HG03103 (cell line): Measurements from ENCODE around the gene CTNNA3.

Source experiments
- ATAC-seq: cut with Tn5 transposase; IDR thresholded peaks from one replicate; pipeline ENCODE4 v1.9.1; 2021; ENCODE audit warnings: low read depth; ENCODE audit not compliant: unreplicated experiment

The CTNNA3 gene

GRCh38 chr10:66521506-66521905 is 1174.5 kb downstream of the CTNNA3 start:
- no peak for ATAC-seq

GRCh38 chr10:66519616-66520015 is 1176.4 kb downstream of the CTNNA3 start:
- no peak for ATAC-seq

GRCh38 chr10:66514666-66515065 is 1181.3 kb downstream of the CTNNA3 start:
- ATAC-seq = no peak

GRCh38 chr10:66513504-66513903 is 1182.5 kb downstream of the CTNNA3 start:
- ATAC-seq = no peak

GRCh38 chr10:66505003-66505657 is 1190.9 kb downstream of the CTNNA3 start:
- ATAC-seq = no peak

- no peak for ATAC-seq
These were observed 1194.6 kb downstream of the CTNNA3 start for GRCh38 chr10:66501356-66501755.

- ATAC-seq = no peak
These were observed 1212.0 kb downstream of the CTNNA3 start for GRCh38 chr10:66483966-66484365.

GRCh38 chr10:66472156-66472555 is 1223.8 kb downstream of the CTNNA3 start:
- no peak for ATAC-seq

GRCh38 chr10:66467042-66467441 is 1229.0 kb downstream of the CTNNA3 start:
- ATAC-seq = no peak

GRCh38 chr10:66466622-66467021 is 1229.4 kb downstream of the CTNNA3 start:
- no peak for ATAC-seq

GRCh38 chr10:66463611-66464010 is 1232.4 kb downstream of the CTNNA3 start:
- no peak for ATAC-seq

- no peak for ATAC-seq
These were observed 1238.4 kb downstream of the CTNNA3 start for GRCh38 chr10:66457629-66458028.

- no peak for ATAC-seq
These were observed 1240.7 kb downstream of the CTNNA3 start for GRCh38 chr10:66455304-66455703.

- ATAC-seq = no peak
These were observed 1255.4 kb downstream of the CTNNA3 start for GRCh38 chr10:66440568-66440967.

- no peak for ATAC-seq
These were observed 1281.1 kb downstream of the CTNNA3 start for GRCh38 chr10:66414943-66415342.

- no peak for ATAC-seq
These were observed 1290.4 kb downstream of the CTNNA3 start for GRCh38 chr10:66405566-66405965.

GRCh38 chr10:66398669-66399068 is 1297.3 kb downstream of the CTNNA3 start:
- ATAC-seq = no peak

GRCh38 chr10:66394342-66395063 is 1301.5 kb downstream of the CTNNA3 start:
- ATAC-seq = no peak

GRCh38 chr10:66390926-66391325 is 1305.1 kb downstream of the CTNNA3 start:
- no peak for ATAC-seq

GRCh38 chr10:66381045-66381444 is 1315.0 kb downstream of the CTNNA3 start:
- ATAC-seq = no peak

- no peak for ATAC-seq
These were observed 1317.7 kb downstream of the CTNNA3 start for GRCh38 chr10:66378117-66378876.
